IMR-90 (cell line): Measurements from ENCODE around the gene ASAP2. TPM values are rescaled to one million over a fixed set of nuclear protein-coding genes. Genes with fewer than 3 reads are reported as not detected.

Source experiments
- ATAC-seq: fragments of 200-7000 bp; cut with Tn5 transposase; 2 replicates; pipeline ENCODE4 v1.9.1; 2020; ENCODE audit warnings: low read depth, mild to moderate bottlenecking, moderate library complexity
- BruUV-seq: library from RNA; stranded (reverse); fragments of 400-500 nt; replicated peaks from 2 replicates; lab custom pipeline; 2021; lab: Mats Ljungman, UMichigan
- CTCF ChIA-PET: fragments of 300-600 bp; formaldehyde crosslinking; extraction: SDS; loops from one replicate; lab custom pipeline; 2021; ENCODE audit warnings: antibody characterized with exemption; lab: Yijun Ruan, JAX
- POLR2A ChIA-PET: fragments of 300-600 bp; sonication (Branson Sonifier 250); formaldehyde crosslinking; loops from one replicate; lab custom pipeline; 2022; ENCODE audit warnings: antibody characterized with exemption; ENCODE audit not compliant: unreplicated experiment; lab: Charles Lee
- DNase-seq: peaks from one replicate; pipeline ENCODE4 v3.0.0; 2013
- H2AFZ ChIP-seq: replicated peaks from 2 replicates; pipeline ENCODE3; 2013; ENCODE audit warnings: low read length, mild to moderate bottlenecking; ENCODE audit not compliant: poor library complexity
- H2AK5ac ChIP-seq: 2 replicates; pipeline ENCODE4 v1.6.1; 2013; ENCODE audit warnings: low read depth, low read length, inconsistent platforms
- H2AK9ac ChIP-seq: replicated peaks from 2 replicates; pipeline ENCODE3; 2013; ENCODE audit warnings: mild to moderate bottlenecking, low read depth, low read length, moderate library complexity; ENCODE audit not compliant: poor library complexity
- H2BK120ac ChIP-seq: 2 replicates; pipeline ENCODE4 v1.6.1; 2013; ENCODE audit warnings: low read depth, low read length, inconsistent platforms
- H2BK15ac ChIP-seq: 3 replicates; pipeline ENCODE4 v1.6.1; 2013; ENCODE audit warnings: low read depth, low read length, inconsistent platforms
- H2BK20ac ChIP-seq: 2 replicates; pipeline ENCODE4 v1.6.1; 2013; ENCODE audit warnings: low read depth, mild to moderate bottlenecking, inconsistent platforms, low read length, moderate library complexity
- H2BK5ac ChIP-seq: 2 replicates; pipeline ENCODE4 v1.6.1; 2013; ENCODE audit warnings: mild to moderate bottlenecking, low read depth, low read length, inconsistent platforms; ENCODE audit not compliant: poor library complexity, severe bottlenecking
- H3K14ac ChIP-seq: replicated peaks from 2 replicates; pipeline ENCODE4 v1.6.1; 2013; ENCODE audit warnings: low read depth, low read length, inconsistent platforms
- H3K18ac ChIP-seq: 2 replicates; pipeline ENCODE4 v1.6.1; 2013; ENCODE audit warnings: low read depth, low read length, control low read depth
- H3K23ac ChIP-seq: 2 replicates; pipeline ENCODE4 v1.6.1; 2013; ENCODE audit warnings: low read depth, low read length, inconsistent platforms
- H3K27ac ChIP-seq: 2 replicates; pipeline ENCODE4 v1.5.1; 2013; ENCODE audit warnings: mild to moderate bottlenecking, control low read depth, low read length; ENCODE audit not compliant: insufficient read depth
- H3K27me3 ChIP-seq: 2 replicates; pipeline ENCODE4 v1.6.1; 2013; ENCODE audit warnings: low read length; ENCODE audit not compliant: control insufficient read depth, insufficient read depth
- H3K36me3 ChIP-seq: 2 replicates; pipeline ENCODE4 v1.6.1; 2013; ENCODE audit warnings: low read length, mixed read lengths; ENCODE audit not compliant: control insufficient read depth, insufficient read depth
- H3K4ac ChIP-seq: 2 replicates; pipeline ENCODE4 v1.6.1; 2013; ENCODE audit warnings: low read depth, low read length, inconsistent platforms
- H3K4me1 ChIP-seq: 2 replicates; pipeline ENCODE4 v1.6.1; 2013; ENCODE audit warnings: low read length, mixed read lengths; ENCODE audit not compliant: control insufficient read depth, insufficient read depth
- H3K4me2 ChIP-seq: 2 replicates; pipeline ENCODE4 v1.6.1; 2013; ENCODE audit warnings: low read depth, mild to moderate bottlenecking, control low read depth, low read length, moderate library complexity
- H3K4me3 ChIP-seq: 2 replicates; pipeline ENCODE4 v1.5.1; 2013; ENCODE audit warnings: low read depth, mild to moderate bottlenecking, control low read depth, low read length, moderate library complexity; ENCODE audit not compliant: insufficient read depth
- H3K56ac ChIP-seq: 2 replicates; pipeline ENCODE4 v1.6.1; 2013; ENCODE audit warnings: low read length, inconsistent platforms; ENCODE audit not compliant: insufficient read depth; ENCODE audit errors: extremely low read depth
- H3K79me1 ChIP-seq, 2 experiments: 2 replicates each; pipeline ENCODE4 v1.6.1; 2013; ENCODE audit warnings: low read length in 2 of 2, inconsistent platforms in 1 of 2, low read depth in 1 of 2
- H3K9ac ChIP-seq: 2 replicates; pipeline ENCODE4 v1.6.1; 2013; ENCODE audit warnings: low read depth, low read length, control low read depth
- H3K9me1 ChIP-seq: 2 replicates; pipeline ENCODE4 v1.6.1; 2013; ENCODE audit warnings: low read length, inconsistent platforms; ENCODE audit not compliant: insufficient read depth
- H3K9me3 ChIP-seq: 2 replicates; pipeline ENCODE4 v1.6.1; 2013; ENCODE audit warnings: low read length; ENCODE audit not compliant: control insufficient read depth, insufficient read depth
- H4K20me1 ChIP-seq: 2 replicates; pipeline ENCODE4 v1.6.1; 2013; ENCODE audit warnings: low read length, inconsistent platforms; ENCODE audit not compliant: insufficient read depth
- H4K5ac ChIP-seq: 2 replicates; pipeline ENCODE4 v1.6.1; 2013; ENCODE audit warnings: mild to moderate bottlenecking, low read depth, low read length, control low read depth
- H4K8ac ChIP-seq, 2 experiments: 2 replicates each; pipeline ENCODE4 v1.6.1; 2013; ENCODE audit warnings: low read depth in 2 of 2, low read length in 2 of 2, control low read depth in 1 of 2, inconsistent platforms in 1 of 2
- H4K91ac ChIP-seq: 2 replicates; pipeline ENCODE4 v1.6.1; 2013; ENCODE audit warnings: low read depth, low read length, inconsistent platforms; ENCODE audit not compliant: insufficient read depth
- CEBPB ChIP-seq: IDR thresholded peaks from 2 replicates; pipeline ENCODE4 v1.6.1; 2012; ENCODE audit warnings: low read depth, low read length, improper control_type of control experiment
- MAZ ChIP-seq: IDR thresholded peaks from 2 replicates; pipeline ENCODE4 v1.6.1; 2012; ENCODE audit warnings: low read depth, mild to moderate bottlenecking, low read length, improper control_type of control experiment, moderate library complexity, borderline replicate concordance
- MXI1 ChIP-seq: IDR thresholded peaks from 2 replicates; pipeline ENCODE4 v1.6.1; 2012; ENCODE audit warnings: low read depth, mild to moderate bottlenecking, low read length, moderate library complexity, borderline replicate concordance
- RAD21 ChIP-seq: IDR thresholded peaks from 2 replicates; pipeline ENCODE4 v1.6.1; 2012; ENCODE audit warnings: low read length, improper control_type of control experiment
- RCOR1 ChIP-seq: IDR thresholded peaks from 2 replicates; pipeline ENCODE4 v1.6.1; 2012; ENCODE audit warnings: mild to moderate bottlenecking, low read length, improper control_type of control experiment; ENCODE audit not compliant: insufficient replicate concordance
- WGBS, 2 experiments: methylation state at CpG; one replicate each; pipeline versions ENCODE4 v1.1.5 to v1.1.7; 2013; ENCODE audit warnings: missing lambda C conversion rate in 2 of 2; ENCODE audit not compliant: insufficient read length in 1 of 2; ENCODE audit errors: extremely low coverage in 2 of 2; 5-methylcytosine and 5-hydroxymethylcytosine counted together
- dilution Hi-C: fragments of 300-500 bp; cut with HindIII; formaldehyde crosslinking; loops from one replicate; pipeline ENCODE4 v1.14.3; 2018; ENCODE audit warnings: low sequenced_read_pairs; ENCODE audit not compliant: unreplicated experiment
- in situ Hi-C: fragments of 300-500 bp; cut with MboI; formaldehyde crosslinking; loops from 3 replicates; pipeline ENCODE4 v1.14.3; 2019; ENCODE audit warnings: low sequenced_read_pairs, inconsistent platforms, mixed read lengths
- intact Hi-C: fragments of 100-400 bp; cut with micrococcal nuclease; formaldehyde crosslinking; loops from 2 replicates; pipeline ENCODE4 v1.10.0; 2022
- polyA plus RNA-seq, 3 experiments: library from polyadenylated mRNA; depleted of rRNA; stranded (reverse); fragments of >200 nt; gene quantifications; 2 replicates each; pipeline ENCODE4 v1.2.3, GENCODE V29; 2012; ENCODE audit warnings: low replicate concordance in 1 of 3
- total RNA-seq: library from RNA; depleted of rRNA; stranded (reverse); fragments of >200 nt; gene quantifications from 2 replicates; pipeline ENCODE4 v1.2.3, GENCODE V29; 2012
- TF ChIP-seq, protein P1 (sequence below): conservative IDR thresholded peaks from 2 replicates; pipeline ENCODE4 v1.5.1; 2012; ENCODE audit warnings: mild to moderate bottlenecking, low read depth, low read length, improper control_type of control experiment

The ASAP2 gene
- total and polyA plus RNA-seq, 2 of the 4 experiments (the other 2 are of a cell fraction): 19.7 to 28.1 TPM

- Histone ChIP-seq H3K36me3 (no peaks in the 10 kb centered on the region), H2BK5ac (peak overlapping the region; percentile 11), H4K8ac (peak overlapping the region in 1 of 2 experiments; percentile 64; a peak in 2 of 4 replicates), H3K56ac (no peak overlapping the region), H3K27me3 (no peaks in the 10 kb centered on the region), H3K9me1 (peaks cover 24% of the 10 kb centered on the region), H3K4ac (peak overlapping the region; percentile 49), H3K9ac (peak overlapping the region; percentile 46; the same call in 1 of the 2 replicates), H4K91ac (peak overlapping the region; percentile 29), H3K23ac (peak overlapping the region; percentile 22; the same call in 1 of the 2 replicates), H2AFZ (peak overlapping the region; percentile 71), H2AK9ac (peak overlapping the region; percentile 65), H2BK15ac (no peak overlapping the region; the same call in 2 of the 3 replicates), H3K18ac (peak overlapping the region; percentile 24; the same call in 1 of the 2 replicates), H2AK5ac (peak overlapping the region; percentile 54), H3K4me2 (peak overlapping the region; percentile 57; the same call in 1 of the 2 replicates), H3K9me3 (no peaks in the 10 kb centered on the region), H3K14ac (peak overlapping the region; percentile 5), H2BK120ac (peak overlapping the region; percentile 68), H3K4me3 (no peak overlapping the region), H4K20me1 (peaks cover 63% of the 10 kb centered on the region), H2BK20ac (no peak overlapping the region), H3K4me1 (peaks cover 43% of the 10 kb centered on the region), H3K79me1 (peaks cover 37 to 90% of the 10 kb centered on the region in 2 experiments), H4K5ac (peak overlapping the region; percentile 69), H3K27ac (peak overlapping the region; percentile 32)
- intact Hi-C loops: no loop called here
- POLR2A ChIA-PET: no interaction called here
- ATAC-seq: peak; percentile 24; the same call in 1 of the 2 replicates
- CTCF ChIA-PET: no interaction called here
- dilution Hi-C loops: no loop called here
- no TSS peak for BruUV-seq
- TF ChIP-seq CEBPB (no peak), RCOR1 (no peak), MXI1 (no peak), RAD21 (no peak), MAZ (no peak)
- TF ChIP-seq, protein P1, sequence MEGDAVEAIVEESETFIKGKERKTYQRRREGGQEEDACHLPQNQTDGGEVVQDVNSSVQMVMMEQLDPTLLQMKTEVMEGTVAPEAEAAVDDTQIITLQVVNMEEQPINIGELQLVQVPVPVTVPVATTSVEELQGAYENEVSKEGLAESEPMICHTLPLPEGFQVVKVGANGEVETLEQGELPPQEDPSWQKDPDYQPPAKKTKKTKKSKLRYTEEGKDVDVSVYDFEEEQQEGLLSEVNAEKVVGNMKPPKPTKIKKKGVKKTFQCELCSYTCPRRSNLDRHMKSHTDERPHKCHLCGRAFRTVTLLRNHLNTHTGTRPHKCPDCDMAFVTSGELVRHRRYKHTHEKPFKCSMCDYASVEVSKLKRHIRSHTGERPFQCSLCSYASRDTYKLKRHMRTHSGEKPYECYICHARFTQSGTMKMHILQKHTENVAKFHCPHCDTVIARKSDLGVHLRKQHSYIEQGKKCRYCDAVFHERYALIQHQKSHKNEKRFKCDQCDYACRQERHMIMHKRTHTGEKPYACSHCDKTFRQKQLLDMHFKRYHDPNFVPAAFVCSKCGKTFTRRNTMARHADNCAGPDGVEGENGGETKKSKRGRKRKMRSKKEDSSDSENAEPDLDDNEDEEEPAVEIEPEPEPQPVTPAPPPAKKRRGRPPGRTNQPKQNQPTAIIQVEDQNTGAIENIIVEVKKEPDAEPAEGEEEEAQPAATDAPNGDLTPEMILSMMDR: no peak
- WGBS, 2 experiments: 63% methylated on average over 7 of the region's 14 CpGs; no CpG with 5 or more reads in 1 of the 2 experiments
- DNase-seq: peak; percentile 51
- in situ Hi-C loops: no loop called here
These were observed 56.1 kb downstream of the ASAP2 start for GRCh38 chr2:9262671-9263171.
